PC-3 (cell line): ENCODE data around the gene ATP1A4. TPM values are rescaled to one million over a fixed set of nuclear protein-coding genes. Genes with fewer than 3 reads are reported as not detected.

Experiments
- ATAC-seq: fragments of 200-7000 bp; cut with Tn5 transposase; 2 replicates; pipeline ENCODE4 v1.9.1; 2020; ENCODE audit warnings: mild to moderate bottlenecking, moderate library complexity
- BruUV-seq: library from RNA; stranded (reverse); fragments of 400-500 nt; replicated peaks from 2 replicates; lab custom pipeline; 2021; lab: Mats Ljungman, UMichigan
- CTCF ChIA-PET: fragments of 300-600 bp; sonication (Branson Sonifier 250); formaldehyde crosslinking; loops from one replicate; lab custom pipeline; 2022; ENCODE audit warnings: antibody characterized with exemption; lab: Charles Lee
- POLR2A ChIA-PET: fragments of 300-600 bp; sonication (Branson Sonifier 250); formaldehyde crosslinking; loops from one replicate; lab custom pipeline; 2022; ENCODE audit warnings: antibody characterized with exemption; ENCODE audit not compliant: unreplicated experiment; lab: Charles Lee
- DNase-seq: peaks from one replicate; pipeline ENCODE4 v3.0.0-alpha.2; 2015
- H2AFZ ChIP-seq: fragments of 300-600 bp; sonication (generic); 2 replicates; pipeline ENCODE4 v1.6.0; 2016; ENCODE audit warnings: antibody characterized with exemption, low read length
- H3F3A ChIP-seq: fragments of 300-600 bp; sonication (generic); one replicate; pipeline ENCODE4 v1.6.0; 2017; ENCODE audit warnings: antibody characterized with exemption, low read length, control low read depth, mild to moderate bottlenecking; ENCODE audit not compliant: unreplicated experiment
- H3K27ac ChIP-seq: fragments of 300-600 bp; sonication (generic); 2 replicates; pipeline ENCODE4 v1.5.1; 2016; ENCODE audit warnings: mild to moderate bottlenecking, low read length
- H3K27me3 ChIP-seq: fragments of 300-600 bp; sonication (generic); 2 replicates; pipeline ENCODE4 v1.6.1; 2016; ENCODE audit warnings: low read length, mixed read lengths
- H3K36me3 ChIP-seq: fragments of 300-600 bp; sonication (generic); 2 replicates; pipeline ENCODE4 v1.6.1; 2016; ENCODE audit warnings: low read depth, mixed run types, low read length, mixed read lengths
- H3K4me1 ChIP-seq: fragments of 300-600 bp; sonication (generic); 2 replicates; pipeline ENCODE4 v1.5.1; 2016; ENCODE audit warnings: low read length; ENCODE audit not compliant: insufficient read depth
- H3K4me2 ChIP-seq: fragments of 300-600 bp; sonication (generic); 2 replicates; pipeline ENCODE4 v1.6.0; 2016; ENCODE audit warnings: low read length
- H3K4me3 ChIP-seq: fragments of 300-600 bp; sonication (generic); 2 replicates; pipeline ENCODE4 v1.5.1; 2016; ENCODE audit warnings: mild to moderate bottlenecking, low read length, mixed read lengths
- H3K79me2 ChIP-seq: fragments of 300-600 bp; sonication (generic); 2 replicates; pipeline ENCODE4 v1.6.1; 2017; ENCODE audit warnings: low read length, mixed read lengths
- H3K9ac ChIP-seq: fragments of 300-600 bp; sonication (generic); 2 replicates; pipeline ENCODE4 v1.6.0; 2016; ENCODE audit warnings: mild to moderate bottlenecking, low read length
- H3K9me2 ChIP-seq: fragments of 300-600 bp; sonication (generic); replicated peaks from 2 replicates; pipeline ENCODE4 v1.6.1; 2016; ENCODE audit warnings: mixed run types, low read length, mixed read lengths
- H3K9me3 ChIP-seq: fragments of 300-600 bp; sonication (generic); 2 replicates; pipeline ENCODE4 v1.6.1; 2016; ENCODE audit warnings: low read length, mixed read lengths
- H4K20me1 ChIP-seq: fragments of 300-600 bp; sonication (generic); 2 replicates; pipeline ENCODE4 v1.6.1; 2016; ENCODE audit warnings: low read length, mixed read lengths
- CTCF ChIP-seq: fragments of 300-600 bp; sonication (generic); conservative IDR thresholded peaks from 2 replicates; pipeline ENCODE4 v1.5.1; 2017; ENCODE audit warnings: antibody characterized with exemption, low read depth, mild to moderate bottlenecking, low read length
- EZH2 ChIP-seq: fragments of 300-600 bp; sonication (generic); IDR thresholded peaks from one replicate; pipeline ENCODE4 v1.6.1; 2017; ENCODE audit warnings: antibody characterized with exemption, mild to moderate bottlenecking, low read length; ENCODE audit not compliant: unreplicated experiment
- EZH2phosphoT487 ChIP-seq: fragments of 300-600 bp; sonication (generic); IDR thresholded peaks from 2 replicates; pipeline ENCODE4 v1.6.1; 2018; ENCODE audit warnings: mild to moderate bottlenecking, antibody characterized with exemption, low read length, borderline replicate concordance
- intact Hi-C: fragments of 100-400 bp; cut with micrococcal nuclease; formaldehyde crosslinking; loops from 2 replicates; pipeline ENCODE4 v1.9.0; 2023
- total RNA-seq: library from RNA; depleted of rRNA; stranded (reverse); fragments of >200 nt; gene quantifications from 2 replicates; pipeline ENCODE4 v1.2.3, GENCODE V29; 2014

The ATP1A4 gene
- total RNA-seq, 1 experiment from 2014 or later, result 0.04 TPM

- H3K9me3 ChIP-seq, result no peaks in the 10 kb centered on the region
- no peak overlapping the region for H3K9ac ChIP-seq
- H3K4me2 ChIP-seq, result no peak overlapping the region
- TF ChIP-seq EZH2phosphoT487 (no peak), CTCF (no peak), EZH2 (no peak)
- 0 out of 2 replicates have a peak, but pooled peaks cover 7% of the 10 kb centered on the region for H3K4me1 ChIP-seq
- intact Hi-C loops, result no loop called here
- H3K27me3 ChIP-seq, result no peaks in the 10 kb centered on the region
- no TSS peak for BruUV-seq
- ATAC-seq (peak; percentile 41; the same call in 1 of the 2 replicates), DNase-seq (no peak)
- H3K4me3 ChIP-seq, result no peak overlapping the region
- H3K9me2 ChIP-seq, result no peaks in the 10 kb centered on the region
- ChIA-PET POLR2A (interaction anchor here (0.6 kb wide), 1 partner anchor 12 kb away, joined by 5 read pairs; no protein-coding TSS in a partner anchor), CTCF (no interaction called here)
- H3K36me3 ChIP-seq, result no peaks in the 10 kb centered on the region
- H3K27ac ChIP-seq, result no peak overlapping the region
- no peak overlapping the region for H2AFZ ChIP-seq
- no peaks in the 10 kb centered on the region for H4K20me1 ChIP-seq
- no peaks in the 10 kb centered on the region for H3K79me2 ChIP-seq
- H3F3A ChIP-seq, result no peaks in the 10 kb centered on the region
Measured at GRCh38 chr1:160149716-160150115, 1.7 kb upstream of the ATP1A4 start.

- H3K9ac ChIP-seq, result no peak overlapping the region
- ChIA-PET CTCF (interaction anchor here (0.6 kb wide), 2 partner anchors 51 to 66 kb away, joined by 3 read pairs; no protein-coding TSS in a partner anchor), POLR2A (no interaction called here)
- DNase-seq (no peak), ATAC-seq (no peak)
- H3K36me3 ChIP-seq, result no peaks in the 10 kb centered on the region
- no peak overlapping the region for H3K4me2 ChIP-seq
- H4K20me1 ChIP-seq, result no peaks in the 10 kb centered on the region
- no peak overlapping the region for H2AFZ ChIP-seq
- H3K9me3 ChIP-seq, result no peaks in the 10 kb centered on the region
- no peaks in the 10 kb centered on the region for H3K27me3 ChIP-seq
- H3K9me2 ChIP-seq, result no peaks in the 10 kb centered on the region
- H3K79me2 ChIP-seq, result no peaks in the 10 kb centered on the region
- BruUV-seq, result no TSS peak
- peaks cover 8% of the 10 kb centered on the region; the same call in 1 of the 2 replicates for H3K4me1 ChIP-seq
- no peak overlapping the region for H3K27ac ChIP-seq
- TF ChIP-seq EZH2, result no peak
- no peak for TF ChIP-seq EZH2phosphoT487
- no peak for TF ChIP-seq CTCF
- H3K4me3 ChIP-seq, result no peak overlapping the region
- no peaks in the 10 kb centered on the region for H3F3A ChIP-seq
- intact Hi-C loops, result no loop called here
Measured at GRCh38 chr1:160154790-160155189, 3.4 kb downstream of the ATP1A4 start.

GRCh38 chr1:160156361-160156760, 5.0 kb downstream of the ATP1A4 start:
- no TSS peak for BruUV-seq
- no peaks in the 10 kb centered on the region for H3K27me3 ChIP-seq
- POLR2A ChIA-PET, result no interaction called here

More at GRCh38 chr1:160156361-160156760, 5.0 kb downstream of the ATP1A4 start:
- DNase-seq (no peak), ATAC-seq (no peak)
- Histone ChIP-seq H3K4me2 (no peak overlapping the region), H4K20me1 (no peaks in the 10 kb centered on the region), H3K27ac (no peak overlapping the region), H2AFZ (no peak overlapping the region), H3K79me2 (no peaks in the 10 kb centered on the region), H3K9ac (no peak overlapping the region), H3K9me3 (no peaks in the 10 kb centered on the region), H3K9me2 (no peaks in the 10 kb centered on the region), H3K4me3 (no peak overlapping the region), H3F3A (no peaks in the 10 kb centered on the region), H3K36me3 (no peaks in the 10 kb centered on the region), H3K4me1 (peaks cover 11% of the 10 kb centered on the region; the same call in 1 of the 2 replicates)
- intact Hi-C loops, result no loop called here
- CTCF ChIA-PET, result no interaction called here
- TF ChIP-seq EZH2phosphoT487 (no peak), EZH2 (no peak), CTCF (no peak)
